Gastroesophageal sphincter (tissue), 4 donors: ENCODE measurements around the gene HLA-DPB1. TPM values are rescaled to one million over a fixed set of nuclear protein-coding genes. Genes with fewer than 3 reads are reported as not detected.

Source experiments
- ATAC-seq: fragments of 150-250 bp; one replicate; pipeline ENCODE4 v1.9.1; 2016; ENCODE audit warnings: mild to moderate bottlenecking, moderate library complexity
- H3K27ac ChIP-seq, 4 donors: fragments of 200-600 bp; sonication (generic) in 3 of 4; 1 replicate in 3 of 4; 2 replicates in 1 of 4; pipeline ENCODE4 v1.5.1; 2016 to 2019
- H3K27me3 ChIP-seq: fragments of 200-600 bp; sonication (generic); one replicate; pipeline ENCODE4 v1.5.1; 2019
- H3K36me3 ChIP-seq, 2 donors: fragments of 200-600 bp; sonication (generic); one replicate each; pipeline ENCODE4 v1.5.1; 2019; ENCODE audit warnings: control low read depth in 1 of 2
- H3K4me1 ChIP-seq, 3 donors: fragments of 200-600 bp; sonication (generic); 1 replicate in 2 of 3; 2 replicates in 1 of 3; pipeline ENCODE4 v1.5.1; 2016 to 2019; ENCODE audit warnings: control low read depth in 2 of 3
- H3K4me3 ChIP-seq, 2 donors: fragments of 200-600 bp; sonication (generic); one replicate each; pipeline ENCODE4 v1.5.1; 2019; ENCODE audit warnings: mild to moderate bottlenecking in 1 of 2, moderate library complexity in 1 of 2
- H3K9me3 ChIP-seq, 3 donors: fragments of 200-600 bp; sonication (generic); one replicate each; pipeline ENCODE4 v1.5.1; 2017 to 2019; ENCODE audit warnings: control low read depth in 2 of 3
- CTCF ChIP-seq, 4 experiments: fragments of 200-600 bp in 2 of 4; fragments of 450-650 bp in 2 of 4; sonication (generic) in 1 of 4; IDR thresholded peaks; one replicate each; pipeline ENCODE4 v1.5.1; 2017 to 2019; ENCODE audit warnings: antibody characterized with exemption in 4 of 4, mild to moderate bottlenecking in 2 of 4, moderate library complexity in 2 of 4
- EP300 ChIP-seq: sonication (generic); formaldehyde crosslinking; IDR thresholded peaks from one replicate; pipeline ENCODE4 v1.6.1; 2017; ENCODE audit warnings: antibody characterized with exemption, mild to moderate bottlenecking
- POLR2A ChIP-seq, 2 donors: fragments of 450-650 bp; IDR thresholded peaks; one replicate each; pipeline ENCODE4 v1.6.1; 2017; ENCODE audit warnings: antibody characterized with exemption in 2 of 2, mild to moderate bottlenecking in 2 of 2, moderate library complexity in 1 of 2
- POLR2AphosphoS5 ChIP-seq: sonication (generic); formaldehyde crosslinking; IDR thresholded peaks from one replicate; pipeline ENCODE4 v1.6.1; 2017; ENCODE audit warnings: antibody characterized with exemption
- WGBS, 2 donors: methylation state at CpG; one replicate each; pipeline ENCODE4 v1.1.5; 2018; ENCODE audit warnings: low coverage in 1 of 2; 5-methylcytosine and 5-hydroxymethylcytosine counted together
- total RNA-seq, 4 donors: library from RNA; depleted of rRNA; stranded (reverse); fragments of >200 nt; gene quantifications; one replicate each; pipeline ENCODE4 v1.1.0, GENCODE V29; 2016

HLA-DPB1 gene
- total RNA-seq, 4 donors from 2014 or later = 32.1 to 86.3 (median 66.9) TPM

DNA sequence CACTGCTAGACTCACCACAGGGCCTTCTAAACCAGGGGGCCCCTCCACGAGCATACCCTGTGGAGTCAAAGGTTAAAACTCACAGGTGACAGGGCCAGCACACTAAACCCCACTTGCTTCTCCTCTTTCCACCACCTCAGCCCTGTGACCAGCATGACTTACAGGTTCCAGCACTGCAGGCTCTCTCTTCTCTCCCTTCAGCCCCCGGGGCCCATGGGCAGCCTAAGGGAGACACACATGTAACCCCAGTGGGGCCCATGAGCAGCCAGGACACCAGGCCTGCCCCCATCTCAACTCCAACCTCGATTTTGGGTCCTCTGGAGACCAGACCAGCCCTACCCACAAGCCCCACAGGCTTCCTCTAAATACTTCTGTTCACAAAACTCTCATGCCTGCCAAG lies 28.0 kb downstream of the HLA-DPB1 start:
- Histone ChIP-seq H3K9me3 (peaks cover 0 to 23% (median 0%) of the 10 kb centered on the region in 3 donors), H3K4me3 (no peak overlapping the region), H3K4me1 (no peaks in the 10 kb centered on the region), H3K27me3 (peaks cover 46% of the 10 kb centered on the region), H3K27ac (no peak overlapping the region), H3K36me3 (no peaks in the 10 kb centered on the region)
- ATAC-seq = no peak
- TF ChIP-seq POLR2AphosphoS5 (no peak), EP300 (no peak), CTCF (IDR thresholded peaks at IDR 0.05) (no peak), POLR2A (IDR thresholded peaks at IDR 0.05) (no peak)
- 43% methylated on average over 2 of the region's 3 CpGs; no CpG with 5 or more reads in 1 of the 2 donors for WGBS, 2 donors

DNA sequence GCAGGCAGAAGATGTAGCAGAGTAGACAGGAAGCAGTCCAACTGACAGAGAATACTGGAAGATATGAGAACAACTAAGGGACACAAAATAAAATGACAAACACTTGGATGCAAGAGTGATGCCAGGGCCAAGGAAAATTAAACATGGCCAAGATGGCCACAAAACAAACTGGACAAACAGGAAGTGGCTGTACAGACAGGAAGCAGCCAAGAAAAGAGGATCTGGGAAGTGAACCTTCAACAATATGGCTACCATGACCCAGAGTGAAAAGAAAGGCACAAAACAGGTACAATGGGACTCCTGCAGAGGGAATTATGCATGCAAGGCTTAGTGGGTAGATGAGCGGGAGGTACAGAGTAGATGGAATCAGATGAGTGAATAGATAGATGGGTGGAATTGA lies 29.1 kb downstream of the HLA-DPB1 start:
- Histone ChIP-seq H3K27me3 (peaks cover 55% of the 10 kb centered on the region), H3K27ac (no peak overlapping the region), H3K4me1 (no peaks in the 10 kb centered on the region), H3K4me3 (no peak overlapping the region), H3K36me3 (no peaks in the 10 kb centered on the region), H3K9me3 (peaks cover 0 to 21% (median 0%) of the 10 kb centered on the region in 3 donors)
- no peak for TF ChIP-seq EP300
- no peak for TF ChIP-seq POLR2AphosphoS5
- TF ChIP-seq POLR2A (IDR thresholded peaks at IDR 0.05) = no peak
- no peak for TF ChIP-seq CTCF (IDR thresholded peaks at IDR 0.05)
- ATAC-seq = no peak
- 86 to 92% methylated on average over 1 of the region's 1 CpG for WGBS, 2 donors

- no peaks in the 10 kb centered on the region for H3K4me1 ChIP-seq
- no peaks in the 10 kb centered on the region for H3K36me3 ChIP-seq
- peaks cover 60% of the 10 kb centered on the region for H3K27me3 ChIP-seq
- no peak for ATAC-seq
- 67 to 95% methylated on average over 3 of the region's 3 CpGs for WGBS, 2 donors
- no peak for TF ChIP-seq POLR2A (IDR thresholded peaks at IDR 0.05)
- no peak for TF ChIP-seq EP300
- no peak for TF ChIP-seq CTCF (IDR thresholded peaks at IDR 0.05)
- TF ChIP-seq POLR2AphosphoS5 = no peak
- no peak overlapping the region for H3K27ac ChIP-seq
- H3K4me3 ChIP-seq = no peak overlapping the region
- H3K9me3 ChIP-seq = peaks cover 0 to 16% (median 0%) of the 10 kb centered on the region in 3 donors
Observed at GRCh38 chr6:33105386-33105785, 29.6 kb downstream of the HLA-DPB1 start.

DNA sequence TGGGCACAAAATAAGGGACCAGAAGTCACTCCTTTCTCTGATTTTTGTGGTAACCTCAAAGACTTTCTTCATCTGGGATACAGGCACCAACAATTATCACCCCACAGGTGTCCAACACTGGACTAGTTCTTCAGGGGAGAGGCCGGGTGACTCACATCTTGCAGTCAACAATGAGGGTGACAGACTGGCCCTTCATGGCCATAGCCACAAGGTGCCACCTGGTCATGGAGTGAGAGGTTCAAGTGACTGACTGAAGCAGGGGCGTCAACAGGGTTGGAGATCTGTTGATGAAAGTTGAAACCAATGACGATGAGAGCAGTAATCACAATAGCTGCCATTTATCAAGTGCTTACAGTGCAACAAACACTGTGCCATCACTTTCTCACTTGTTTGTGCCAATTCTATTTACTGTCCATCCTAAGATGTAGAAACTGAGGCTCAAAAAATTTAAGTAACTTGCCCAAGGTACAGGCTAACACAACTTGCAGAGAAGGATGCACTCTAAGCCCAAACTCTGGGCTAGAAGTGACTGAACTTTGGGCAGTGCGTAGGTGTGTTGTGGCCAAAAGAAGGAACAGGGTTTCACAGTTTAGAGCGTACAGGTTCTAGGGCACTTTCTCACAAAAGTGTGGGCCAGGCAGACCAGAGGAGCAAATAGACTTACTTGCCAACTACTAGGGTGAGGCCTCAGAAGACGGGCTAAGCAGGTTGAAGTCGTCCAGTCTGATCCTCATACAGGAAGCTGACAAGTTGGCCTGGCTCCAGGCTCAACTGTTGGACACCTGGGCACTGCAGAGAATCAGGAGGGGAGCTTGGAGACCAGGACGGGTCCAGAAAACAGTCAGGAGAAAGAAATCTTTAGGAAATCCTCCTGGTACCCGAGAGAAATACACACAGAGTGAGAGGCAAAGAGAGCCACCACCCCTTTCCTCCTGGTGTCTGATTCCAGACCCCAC lies 30.4 kb downstream of the HLA-DPB1 start:
- ATAC-seq = no peak
- Histone ChIP-seq H3K4me1 (no peaks in the 10 kb centered on the region), H3K9me3 (peaks cover 0 to 8% (median 0%) of the 10 kb centered on the region in 3 donors), H3K36me3 (no peaks in the 10 kb centered on the region), H3K4me3 (no peak overlapping the region), H3K27me3 (peaks cover 62% of the 10 kb centered on the region), H3K27ac (no peak overlapping the region)
- TF ChIP-seq CTCF (IDR thresholded peaks at IDR 0.05) = no peak
- 49 to 60% methylated on average over 3 to 7 of the region's 9 CpGs for WGBS, 2 donors

GRCh38 chr6:33107641-33108040 lies 31.9 kb downstream of the HLA-DPB1 start:
- Histone ChIP-seq H3K4me3 (no peak overlapping the region), H3K27ac (no peak overlapping the region), H3K36me3 (no peaks in the 10 kb centered on the region), H3K4me1 (no peaks in the 10 kb centered on the region), H3K9me3 (no peaks in the 10 kb centered on the region), H3K27me3 (peaks cover 72% of the 10 kb centered on the region)
- WGBS, 2 donors = 73% methylated on average over 2 of the region's 2 CpGs; no CpG with 5 or more reads in 1 of the 2 donors
- no peak for ATAC-seq
- TF ChIP-seq POLR2AphosphoS5 = no peak
- TF ChIP-seq EP300 = no peak
- no peak for TF ChIP-seq POLR2A (IDR thresholded peaks at IDR 0.05)
- TF ChIP-seq CTCF (IDR thresholded peaks at IDR 0.05) = no peak
